Sigmoid colon (tissue), 7 donors: ENCODE data around the gene HIRIP3. TPM values are rescaled to one million over a fixed set of nuclear protein-coding genes. Genes with fewer than 3 reads are reported as not detected.
A peak's percentile ranks its signal among the peaks of the same experiment; 100 is the strongest.

ENCODE experiments used
- DNase-seq: peaks from one replicate; pipeline ENCODE4 v3.0.0-alpha.2; 2019
- H3K27ac ChIP-seq, 4 donors: fragments of 200-600 bp; sonication (generic); one replicate each; pipeline ENCODE4 v1.5.1; 2016 to 2019; ENCODE audit warnings: mild to moderate bottlenecking in 1 of 4
- H3K27me3 ChIP-seq, 3 donors: fragments of 200-600 bp; sonication (generic); one replicate each; pipeline ENCODE4 v1.5.1; 2019; ENCODE audit warnings: mild to moderate bottlenecking in 1 of 3
- H3K36me3 ChIP-seq, 4 donors: fragments of 200-600 bp; sonication (generic); one replicate each; pipeline ENCODE4 v1.5.1; 2016 to 2019
- H3K4me1 ChIP-seq, 4 donors: fragments of 200-600 bp; sonication (generic); one replicate each; pipeline ENCODE4 v1.5.1; 2017 to 2019
- H3K4me3 ChIP-seq, 4 donors: fragments of 200-600 bp; sonication (generic); one replicate each; pipeline ENCODE4 v1.5.1; 2017 to 2019; ENCODE audit warnings: mild to moderate bottlenecking in 2 of 4, moderate library complexity in 1 of 4
- H3K9me3 ChIP-seq, 4 donors: fragments of 200-600 bp in 3 of 4; sonication (generic) in 3 of 4; one replicate each; pipeline versions ENCODE4 v1.5.1 to v1.6.1; 2013 to 2019
- CTCF ChIP-seq, 4 experiments: fragments of 450-650 bp in 3 of 4; fragments of 200-600 bp in 1 of 4; IDR thresholded peaks; one replicate each; pipeline ENCODE4 v1.5.1; 2016 to 2019; ENCODE audit warnings: antibody characterized with exemption in 4 of 4, mild to moderate bottlenecking in 3 of 4, moderate library complexity in 2 of 4
- EP300 ChIP-seq, 4 donors: sonication (generic); formaldehyde crosslinking; IDR thresholded peaks; one replicate each; pipeline ENCODE4 v1.6.1; 2017; ENCODE audit warnings: antibody characterized with exemption in 4 of 4
- POLR2A ChIP-seq, 2 donors: fragments of 450-650 bp; IDR thresholded peaks; one replicate each; pipeline ENCODE4 v1.6.1; 2016; ENCODE audit warnings: antibody characterized with exemption in 2 of 2, mild to moderate bottlenecking in 2 of 2, moderate library complexity in 2 of 2
- POLR2AphosphoS5 ChIP-seq, 4 donors: sonication (generic); formaldehyde crosslinking; IDR thresholded peaks; one replicate each; pipeline ENCODE4 v1.6.1; 2017; ENCODE audit warnings: antibody characterized with exemption in 4 of 4
- WGBS, 2 donors: extraction: QIAGEN DNeasy Blood & Tissue Kit; methylation state at CpG; one replicate each; pipeline ENCODE4 v1.1.7; 2013; 5-methylcytosine and 5-hydroxymethylcytosine counted together
- intact Hi-C: fragments of 100-400 bp; cut with DNase I; formaldehyde crosslinking; loops from one replicate; pipeline ENCODE4 v1.15.1; 2023
- polyA plus RNA-seq, 3 donors: library from polyadenylated mRNA; stranded (reverse); fragments of 200-250 nt; gene quantifications; one replicate each; pipeline ENCODE4 v1.2.3, GENCODE V29; 2013
- total RNA-seq, 4 donors: library from RNA; depleted of rRNA; stranded (reverse); fragments of >200 nt; gene quantifications; one replicate each; pipeline ENCODE4 v1.1.0, GENCODE V29; 2016
- donor health status: healthy with polysubstance abuse.
- donor health status: Bipolar disorder and iron deficiency.
- donor health status: healthy.

Gene HIRIP3
- total and polyA plus RNA-seq, 7 donors: 9.0 to 22.7 (median 15.8) TPM

- Histone ChIP-seq H3K27me3 (no peaks in the 10 kb centered on the region), H3K4me3 (no peak overlapping the region), H3K27ac (no peak overlapping the region), H3K4me1 (no peaks in the 10 kb centered on the region), H3K36me3 (no peaks in the 10 kb centered on the region), H3K9me3 (no peaks in the 10 kb centered on the region)
- no peak for DNase-seq
- WGBS, 2 donors: 94 to 95% methylated on average over 4 of the region's 4 CpGs
- intact Hi-C loops: no loop called here
- TF ChIP-seq POLR2A (IDR thresholded peaks at IDR 0.05) (no peak), EP300 (IDR thresholded peaks at IDR 0.05) (no peak), CTCF (IDR thresholded peaks at IDR 0.05) (no peak), POLR2AphosphoS5 (IDR thresholded peaks at IDR 0.05) (no peak)
These were observed 44.5 kb downstream of the HIRIP3 start for GRCh38 chr16:29950806-29951461.

- H3K27me3 ChIP-seq: no peaks in the 10 kb centered on the region
These were observed 47.5 kb downstream of the HIRIP3 start for GRCh38 chr16:29947897-29948296.

GRCh38 chr16:29943846-29944799 lies 51.3 kb downstream of the HIRIP3 start:
- TF ChIP-seq EP300 (IDR thresholded peaks at IDR 0.05) (no peak), CTCF (IDR thresholded peaks at IDR 0.05) (no peak), POLR2AphosphoS5 (IDR thresholded peaks at IDR 0.05) (no peak), POLR2A (IDR thresholded peaks at IDR 0.05) (no peak)
- peak overlapping the region; percentile 33 to 65 (median 61) for H3K27ac ChIP-seq
- no peaks in the 10 kb centered on the region for H3K36me3 ChIP-seq
- no peak overlapping the region for H3K4me3 ChIP-seq
- no peaks in the 10 kb centered on the region for H3K27me3 ChIP-seq
- peak; percentile 72 for DNase-seq
- intact Hi-C loops: no loop called here
- 13 to 53% methylated on average over 11 of the region's 11 CpGs for WGBS, 2 donors
- H3K9me3 ChIP-seq: no peaks in the 10 kb centered on the region
- peaks cover 0 to 16% (median 5%) of the 10 kb centered on the region in 4 donors for H3K4me1 ChIP-seq

More at GRCh38 chr16:29947897-29948296, 47.5 kb downstream of the HIRIP3 start:
- no peak overlapping the region for H3K27ac ChIP-seq
- 84 to 90% methylated on average over 2 of the region's 2 CpGs for WGBS, 2 donors
- intact Hi-C loops: no loop called here
- H3K9me3 ChIP-seq: no peaks in the 10 kb centered on the region
- peaks cover 0 to 16% (median 5%) of the 10 kb centered on the region in 4 donors for H3K4me1 ChIP-seq
- TF ChIP-seq POLR2AphosphoS5 (IDR thresholded peaks at IDR 0.05): no peak
- no peak for TF ChIP-seq EP300 (IDR thresholded peaks at IDR 0.05)
- no peak for TF ChIP-seq POLR2A (IDR thresholded peaks at IDR 0.05)
- no peak for TF ChIP-seq CTCF (IDR thresholded peaks at IDR 0.05)
- DNase-seq: no peak
- H3K36me3 ChIP-seq: no peaks in the 10 kb centered on the region
- no peak overlapping the region for H3K4me3 ChIP-seq

Other genes starting within 250 kb of the HIRIP3 start
- 1 to 10 TPM in 2 of 4 donors, under 1 TPM in 2; 0.82 to 2.5 (median 1.0) TPM for gene C16orf54, start 249.6 kb downstream of the HIRIP3 start, total RNA-seq
- gene C16orf54, start 249.6 kb downstream of the HIRIP3 start, polyA plus RNA-seq: 10 to 100 TPM in 1 of 3 donors, under 1 TPM in 1, not detected in 1; 0.46 to 10.1 TPM
- gene ZG16, start 217.4 kb downstream of the HIRIP3 start, total RNA-seq: 1 to 10 TPM in 1 of 4 donors, not detected in 3; 1.4 TPM
- gene ZG16, start 217.4 kb downstream of the HIRIP3 start, polyA plus RNA-seq: 1,000 to 10,000 TPM in 1 of 3 donors, 100 to 1,000 TPM in 2; 237 to 1,249 (median 770) TPM
- 10 to 100 TPM; 11.5 to 16.1 (median 13.7) TPM for gene KIF22, start 204.9 kb downstream of the HIRIP3 start, total RNA-seq
- gene KIF22, start 204.9 kb downstream of the HIRIP3 start, polyA plus RNA-seq: 10 to 100 TPM; 28.0 to 71.5 (median 31.2) TPM
- gene MAZ, start 189.1 kb downstream of the HIRIP3 start, total RNA-seq: 100 to 1,000 TPM in 1 of 4 donors, 10 to 100 TPM in 3; 59.6 to 102 (median 67.2) TPM
- gene MAZ, start 189.1 kb downstream of the HIRIP3 start, polyA plus RNA-seq: 100 to 1,000 TPM; 137 to 226 (median 192) TPM
- gene PRRT2, start 183.4 kb downstream of the HIRIP3 start, total RNA-seq: 10 to 100 TPM in 2 of 4 donors, 1 to 10 TPM in 2; 5.4 to 22.7 (median 9.6) TPM
- 1 to 10 TPM in 1 of 3 donors, under 1 TPM in 1, not detected in 1; 0.69 to 2.2 TPM for gene PRRT2, start 183.4 kb downstream of the HIRIP3 start, polyA plus RNA-seq
- 10 to 100 TPM; 18.5 to 29.9 (median 25.7) TPM for gene PAGR1, start 179.5 kb downstream of the HIRIP3 start, total RNA-seq
- gene PAGR1, start 179.5 kb downstream of the HIRIP3 start, polyA plus RNA-seq: 10 to 100 TPM; 20.4 to 36.6 (median 29.1) TPM
- 10 to 100 TPM; 62.3 to 94.5 (median 68.6) TPM for gene MVP, start 175.2 kb downstream of the HIRIP3 start, total RNA-seq
- gene MVP, start 175.2 kb downstream of the HIRIP3 start, polyA plus RNA-seq: 100 to 1,000 TPM; 201 to 368 (median 265) TPM
- gene CDIPT, start 132.4 kb downstream of the HIRIP3 start, total RNA-seq: 100 to 1,000 TPM; 107 to 120 (median 111) TPM
- 10 to 100 TPM; 39.8 to 76.2 (median 51.1) TPM for gene CDIPT, start 132.4 kb downstream of the HIRIP3 start, polyA plus RNA-seq
- gene SEZ6L2, start 96.1 kb downstream of the HIRIP3 start, total RNA-seq: 1 to 10 TPM in 3 of 4 donors, under 1 TPM in 1; 0.66 to 9.1 (median 1.4) TPM
- gene SEZ6L2, start 96.1 kb downstream of the HIRIP3 start, polyA plus RNA-seq: 1 to 10 TPM in 2 of 3 donors, under 1 TPM in 1; 0.60 to 6.2 (median 1.6) TPM
- gene ASPHD1, start 95.1 kb downstream of the HIRIP3 start, total RNA-seq: 1 to 10 TPM in 2 of 4 donors, under 1 TPM in 1, not detected in 1; 0.95 to 2.2 (median 2.1) TPM
- 1 to 10 TPM; 2.4 to 3.4 (median 3.2) TPM for gene ASPHD1, start 95.1 kb downstream of the HIRIP3 start, polyA plus RNA-seq
- gene KCTD13, start 69.4 kb downstream of the HIRIP3 start, total RNA-seq: 10 to 100 TPM in 3 of 4 donors, 1 to 10 TPM in 1; 9.8 to 20.5 (median 14.1) TPM
- 10 to 100 TPM in 2 of 3 donors, 1 to 10 TPM in 1; 5.4 to 26.1 (median 18.7) TPM for gene KCTD13, start 69.4 kb downstream of the HIRIP3 start, polyA plus RNA-seq
- gene TMEM219, start 33.5 kb downstream of the HIRIP3 start, total RNA-seq: 100 to 1,000 TPM; 103 to 136 (median 112) TPM
- 100 to 1,000 TPM; 178 to 314 (median 297) TPM for gene TMEM219, start 33.5 kb downstream of the HIRIP3 start, polyA plus RNA-seq
- 10 to 100 TPM; 26.8 to 38.5 (median 29.7) TPM for gene TAOK2, start 21.7 kb downstream of the HIRIP3 start, total RNA-seq
- 10 to 100 TPM in 2 of 3 donors, 1 to 10 TPM in 1; 9.0 to 42.2 (median 12.7) TPM for gene TAOK2, start 21.7 kb downstream of the HIRIP3 start, polyA plus RNA-seq
- 100 to 1,000 TPM in 1 of 4 donors, 10 to 100 TPM in 3; 49.2 to 174 (median 54.7) TPM for gene INO80E, start 624 bp upstream of the HIRIP3 start, total RNA-seq
- 10 to 100 TPM; 50.6 to 89.7 (median 60.1) TPM for gene INO80E, start 624 bp upstream of the HIRIP3 start, polyA plus RNA-seq
- gene DOC2A, start 15.4 kb upstream of the HIRIP3 start, total RNA-seq: 1 to 10 TPM in 1 of 4 donors, under 1 TPM in 1, not detected in 2; 0.36 to 3.9 TPM
- 1 to 10 TPM in 2 of 3 donors, under 1 TPM in 1; 0.92 to 4.6 (median 1.8) TPM for gene DOC2A, start 15.4 kb upstream of the HIRIP3 start, polyA plus RNA-seq
- gene C16orf92, start 27.6 kb upstream of the HIRIP3 start, total RNA-seq: not detected
- gene C16orf92, start 27.6 kb upstream of the HIRIP3 start, polyA plus RNA-seq: not detected
- not detected for gene TLCD3B, start 35.7 kb upstream of the HIRIP3 start, total RNA-seq
- gene TLCD3B, start 35.7 kb upstream of the HIRIP3 start, polyA plus RNA-seq: under 1 TPM in 1 of 3 donors, not detected in 2; 0.54 TPM
- gene ALDOA, start 70.1 kb upstream of the HIRIP3 start, total RNA-seq: 1,000 to 10,000 TPM in 1 of 4 donors, 100 to 1,000 TPM in 3; 905 to 1,010 (median 960) TPM
- gene ALDOA, start 70.1 kb upstream of the HIRIP3 start, polyA plus RNA-seq: 1,000 to 10,000 TPM; 1,265 to 1,667 (median 1,498) TPM
- gene PPP4C, start 80.4 kb upstream of the HIRIP3 start, total RNA-seq: 10 to 100 TPM; 39.2 to 45.6 (median 43.6) TPM
- gene PPP4C, start 80.4 kb upstream of the HIRIP3 start, polyA plus RNA-seq: 100 to 1,000 TPM; 118 to 155 (median 146) TPM
- 1 to 10 TPM in 3 of 4 donors, under 1 TPM in 1; 0.54 to 1.7 (median 1.1) TPM for gene TBX6, start 96.3 kb upstream of the HIRIP3 start, total RNA-seq
- gene TBX6, start 96.3 kb upstream of the HIRIP3 start, polyA plus RNA-seq: 1 to 10 TPM in 1 of 3 donors, under 1 TPM in 2; 0.23 to 1.1 (median 0.60) TPM
- 100 to 1,000 TPM in 2 of 4 donors, 10 to 100 TPM in 2; 82.1 to 110 (median 103) TPM for gene YPEL3, start 100.6 kb upstream of the HIRIP3 start, total RNA-seq
- 100 to 1,000 TPM in 2 of 3 donors, 10 to 100 TPM in 1; 57.6 to 126 (median 107) TPM for gene YPEL3, start 100.6 kb upstream of the HIRIP3 start, polyA plus RNA-seq
- gene GDPD3, start 117.9 kb upstream of the HIRIP3 start, total RNA-seq: 1 to 10 TPM in 3 of 4 donors, under 1 TPM in 1; 0.54 to 8.0 (median 2.9) TPM
- gene GDPD3, start 117.9 kb upstream of the HIRIP3 start, polyA plus RNA-seq: 10 to 100 TPM; 17.4 to 68.8 (median 19.0) TPM
- 10 to 100 TPM; 43.8 to 59.9 (median 57.6) TPM for gene MAPK3, start 127.6 kb upstream of the HIRIP3 start, total RNA-seq
- gene MAPK3, start 127.6 kb upstream of the HIRIP3 start, polyA plus RNA-seq: 100 to 1,000 TPM; 214 to 365 (median 321) TPM
- 10 to 100 TPM; 14.7 to 28.0 (median 24.4) TPM for gene CORO1A, start 188.0 kb upstream of the HIRIP3 start, total RNA-seq
- 100 to 1,000 TPM in 1 of 3 donors, 10 to 100 TPM in 2; 35.8 to 309 (median 40.2) TPM for gene CORO1A, start 188.0 kb upstream of the HIRIP3 start, polyA plus RNA-seq
- gene BOLA2B, start 198.0 kb upstream of the HIRIP3 start, total RNA-seq: 100 to 1,000 TPM in 3 of 4 donors, 10 to 100 TPM in 1; 35.4 to 186 (median 152) TPM
- gene BOLA2B, start 198.0 kb upstream of the HIRIP3 start, polyA plus RNA-seq: 100 to 1,000 TPM; 414 to 509 (median 434) TPM
- 10 to 100 TPM; 12.0 to 29.6 (median 18.1) TPM for gene SLX1A, start 198.3 kb upstream of the HIRIP3 start, total RNA-seq
- gene SLX1A, start 198.3 kb upstream of the HIRIP3 start, polyA plus RNA-seq: 10 to 100 TPM; 46.8 to 77.9 (median 61.9) TPM
- 10 to 100 TPM in 3 of 4 donors, 1 to 10 TPM in 1; 8.0 to 26.9 (median 20.3) TPM for gene SULT1A3, start 203.6 kb upstream of the HIRIP3 start, total RNA-seq
- gene SULT1A3, start 203.6 kb upstream of the HIRIP3 start, polyA plus RNA-seq: 10 to 100 TPM; 17.4 to 21.0 (median 20.1) TPM